ENCODE results near the gene SPEN.

GRCh38 chr1:15931401-15931800 is 83.9 kb downstream of the SPEN start:
- TF ChIP-seq POLR2A (IDR thresholded peaks at IDR 0.05; ENCODE audit: low read length) (no peak), GATA1 (IDR thresholded peaks at IDR 0.05; ENCODE audit: low read depth, low read length) (no peak)
